Measurements from ENCODE around the gene POR. TPM values are rescaled to one million over a fixed set of nuclear protein-coding genes. Genes with fewer than 3 reads are reported as not detected.

POR gene
- polyA plus RNA-seq, 1 of the 3 experiments (the other 2 are of a cell fraction) = 68.7 TPM

DNA sequence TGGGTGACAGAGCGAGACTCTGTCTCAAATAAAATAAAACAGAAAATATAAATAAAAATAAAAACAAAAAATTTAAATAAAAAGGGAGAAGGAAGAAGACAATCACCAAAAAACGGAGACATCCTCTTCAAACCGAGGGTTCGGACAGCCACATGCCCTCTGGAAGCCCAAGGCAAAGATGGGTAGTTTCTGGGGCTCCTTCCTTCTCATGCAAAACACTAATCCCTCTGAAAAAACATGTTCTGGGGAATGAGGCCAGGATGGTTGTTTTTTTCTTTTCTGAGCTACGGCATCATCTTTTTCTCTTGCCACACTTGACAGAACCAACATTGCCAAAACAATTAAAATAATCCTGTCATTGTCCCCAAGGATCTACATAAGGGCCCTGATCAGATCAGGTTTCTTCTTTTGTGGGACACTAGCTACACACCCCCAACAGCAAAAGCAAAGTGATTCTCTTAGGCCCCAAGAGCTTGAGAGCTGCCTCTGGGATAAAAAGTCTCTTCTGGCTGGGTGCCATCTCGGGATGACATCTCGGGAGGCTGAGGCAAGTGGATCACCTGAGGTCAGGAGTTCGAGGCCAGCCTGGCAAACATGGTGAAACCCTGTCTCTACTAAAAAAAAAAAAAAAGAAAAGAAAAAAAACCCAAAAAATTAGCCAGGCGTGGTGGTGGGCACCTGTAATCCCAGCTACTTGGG is 14.2 kb upstream of the POR start:
- no peaks in the 10 kb centered on the region for H3K4me1 ChIP-seq (ENCODE audit: control insufficient read depth in 1 of 2, insufficient read depth in 2 of 2, low read depth in 1 of 2, low read length in 1 of 2)
- TF ChIP-seq POLR2AphosphoS5 (IDR thresholded peaks at IDR 0.05; ENCODE audit: low read depth, low read length) = no peak
- TF ChIP-seq NFIC (IDR thresholded peaks at IDR 0.05; ENCODE audit: borderline replicate concordance) = no peak
- TF ChIP-seq, protein P1, sequence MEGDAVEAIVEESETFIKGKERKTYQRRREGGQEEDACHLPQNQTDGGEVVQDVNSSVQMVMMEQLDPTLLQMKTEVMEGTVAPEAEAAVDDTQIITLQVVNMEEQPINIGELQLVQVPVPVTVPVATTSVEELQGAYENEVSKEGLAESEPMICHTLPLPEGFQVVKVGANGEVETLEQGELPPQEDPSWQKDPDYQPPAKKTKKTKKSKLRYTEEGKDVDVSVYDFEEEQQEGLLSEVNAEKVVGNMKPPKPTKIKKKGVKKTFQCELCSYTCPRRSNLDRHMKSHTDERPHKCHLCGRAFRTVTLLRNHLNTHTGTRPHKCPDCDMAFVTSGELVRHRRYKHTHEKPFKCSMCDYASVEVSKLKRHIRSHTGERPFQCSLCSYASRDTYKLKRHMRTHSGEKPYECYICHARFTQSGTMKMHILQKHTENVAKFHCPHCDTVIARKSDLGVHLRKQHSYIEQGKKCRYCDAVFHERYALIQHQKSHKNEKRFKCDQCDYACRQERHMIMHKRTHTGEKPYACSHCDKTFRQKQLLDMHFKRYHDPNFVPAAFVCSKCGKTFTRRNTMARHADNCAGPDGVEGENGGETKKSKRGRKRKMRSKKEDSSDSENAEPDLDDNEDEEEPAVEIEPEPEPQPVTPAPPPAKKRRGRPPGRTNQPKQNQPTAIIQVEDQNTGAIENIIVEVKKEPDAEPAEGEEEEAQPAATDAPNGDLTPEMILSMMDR (IDR thresholded peaks at IDR 0.05) = no peak
- TF ChIP-seq SIN3A (IDR thresholded peaks at IDR 0.05; ENCODE audit: borderline replicate concordance, low read depth, low read length) = no peak
- no peak for TF ChIP-seq FOSL2 (IDR thresholded peaks at IDR 0.05; ENCODE audit: borderline replicate concordance, low read depth)
- no peak for TF ChIP-seq RFX5 (IDR thresholded peaks at IDR 0.05; ENCODE audit: low read length)
- TF ChIP-seq, protein P2, sequence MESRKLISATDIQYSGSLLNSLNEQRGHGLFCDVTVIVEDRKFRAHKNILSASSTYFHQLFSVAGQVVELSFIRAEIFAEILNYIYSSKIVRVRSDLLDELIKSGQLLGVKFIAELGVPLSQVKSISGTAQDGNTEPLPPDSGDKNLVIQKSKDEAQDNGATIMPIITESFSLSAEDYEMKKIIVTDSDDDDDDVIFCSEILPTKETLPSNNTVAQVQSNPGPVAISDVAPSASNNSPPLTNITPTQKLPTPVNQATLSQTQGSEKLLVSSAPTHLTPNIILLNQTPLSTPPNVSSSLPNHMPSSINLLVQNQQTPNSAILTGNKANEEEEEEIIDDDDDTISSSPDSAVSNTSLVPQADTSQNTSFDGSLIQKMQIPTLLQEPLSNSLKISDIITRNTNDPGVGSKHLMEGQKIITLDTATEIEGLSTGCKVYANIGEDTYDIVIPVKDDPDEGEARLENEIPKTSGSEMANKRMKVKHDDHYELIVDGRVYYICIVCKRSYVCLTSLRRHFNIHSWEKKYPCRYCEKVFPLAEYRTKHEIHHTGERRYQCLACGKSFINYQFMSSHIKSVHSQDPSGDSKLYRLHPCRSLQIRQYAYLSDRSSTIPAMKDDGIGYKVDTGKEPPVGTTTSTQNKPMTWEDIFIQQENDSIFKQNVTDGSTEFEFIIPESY (IDR thresholded peaks at IDR 0.05; ENCODE audit: borderline replicate concordance, low read depth) = no peak
- no peak for TF ChIP-seq FOXJ3 (CRISPR knock-in tag; IDR thresholded peaks at IDR 0.05)
- TF ChIP-seq RXRA (IDR thresholded peaks at IDR 0.05; ENCODE audit: borderline replicate concordance, low read depth) = no peak
- no peak for TF ChIP-seq MEF2A (IDR thresholded peaks at IDR 0.05; ENCODE audit: borderline replicate concordance, low read depth)
- TF ChIP-seq JUND (IDR thresholded peaks at IDR 0.05) = no peak
- TF ChIP-seq, protein P3, sequence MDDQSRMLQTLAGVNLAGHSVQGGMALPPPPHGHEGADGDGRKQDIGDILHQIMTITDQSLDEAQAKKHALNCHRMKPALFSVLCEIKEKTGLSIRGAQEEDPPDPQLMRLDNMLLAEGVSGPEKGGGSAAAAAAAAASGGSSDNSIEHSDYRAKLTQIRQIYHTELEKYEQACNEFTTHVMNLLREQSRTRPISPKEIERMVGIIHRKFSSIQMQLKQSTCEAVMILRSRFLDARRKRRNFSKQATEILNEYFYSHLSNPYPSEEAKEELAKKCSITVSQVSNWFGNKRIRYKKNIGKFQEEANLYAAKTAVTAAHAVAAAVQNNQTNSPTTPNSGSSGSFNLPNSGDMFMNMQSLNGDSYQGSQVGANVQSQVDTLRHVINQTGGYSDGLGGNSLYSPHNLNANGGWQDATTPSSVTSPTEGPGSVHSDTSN (IDR thresholded peaks at IDR 0.05) = no peak
- TF ChIP-seq TEAD4 (IDR thresholded peaks at IDR 0.05; ENCODE audit: borderline replicate concordance, insufficient read depth) = no peak
- no peaks in the 10 kb centered on the region for H4K20me1 ChIP-seq (ENCODE audit: insufficient read depth)
- no peak overlapping the region for H3K9ac ChIP-seq
- no peak for DNase-seq
- no peaks in the 10 kb centered on the region for H3K36me3 ChIP-seq (replicated peaks in 1 of 2; ENCODE audit: control insufficient read depth in 1 of 2, insufficient read depth in 2 of 2, low read length in 1 of 2)
- no peaks in the 10 kb centered on the region for H3K27me3 ChIP-seq (ENCODE audit: insufficient read depth)
- no peaks in the 10 kb centered on the region for H3F3A ChIP-seq (replicated peaks; ENCODE audit: insufficient read depth)
- H3K27ac ChIP-seq (ENCODE audit: low read depth in 2 of 2, low read length in 1 of 2) = no peak overlapping the region
- no peak overlapping the region for H3K4me3 ChIP-seq (ENCODE audit: low read depth in 2 of 2, low read length in 1 of 2)
- no peak overlapping the region for H2AFZ ChIP-seq (ENCODE audit: low read depth)
- no peaks in the 10 kb centered on the region for H3K79me2 ChIP-seq (ENCODE audit: insufficient read depth)
- no peak overlapping the region for H3K4me2 ChIP-seq
- no peaks in the 10 kb centered on the region for H3K9me2 ChIP-seq
- no peaks in the 10 kb centered on the region for H3K9me3 ChIP-seq
- WGBS (ENCODE audit: low lambda C conversion rate) = 91% methylated on average over 9 of the region's 9 CpGs
- ChIA-PET POLR2A (interaction anchor here (1.4 kb wide), 1 partner anchor 13 kb away, joined by 4 read pairs; no protein-coding TSS in a partner anchor), CTCF (interaction anchor here (1.0 to 1.3 kb wide), 3 partner anchors 15 to 119 kb away, joined by 3 to 4 read pairs (median 3); no protein-coding TSS in a partner anchor)
